CD14-positive monocyte (primary cell): Measurements from ENCODE around the gene PRDM11. TPM values are rescaled to one million over a fixed set of nuclear protein-coding genes. Genes with fewer than 3 reads are reported as not detected.

Experiments used
- DNase-seq, 3 donors: peaks; one replicate each; pipeline ENCODE4 v3.0.0-alpha.2; 2011 to 2022
- H2AFZ ChIP-seq: 2 replicates; pipeline ENCODE4 v1.6.0; 2012; ENCODE audit warnings: mild to moderate bottlenecking, low read depth, low read length, inconsistent platforms; ENCODE audit not compliant: insufficient read depth, poor library complexity, severe bottlenecking
- H3K27ac ChIP-seq, 2 donors: 1 replicate in 1 of 2; 2 replicates in 1 of 2; pipeline ENCODE4 v1.5.1; 2012 to 2013; ENCODE audit warnings: low read length in 2 of 2, control low read depth in 1 of 2, inconsistent platforms in 1 of 2, low read depth in 1 of 2, mild to moderate bottlenecking in 1 of 2
- H3K27me3 ChIP-seq, 2 donors: one replicate each; pipeline versions ENCODE4 v1.6.0 to v1.6.1; 2011 to 2013; ENCODE audit warnings: low read length in 2 of 2; ENCODE audit not compliant: control insufficient read depth in 2 of 2, insufficient read depth in 2 of 2
- H3K36me3 ChIP-seq, 2 donors: replicated peaks in 1 of 2; 1 replicate in 1 of 2; 2 replicates in 1 of 2; pipeline versions ENCODE4 v1.5.1 to v1.6.1; 2012 to 2013; ENCODE audit warnings: low read length in 2 of 2, control low read depth in 1 of 2, inconsistent platforms in 1 of 2, mild to moderate bottlenecking in 1 of 2; ENCODE audit not compliant: insufficient read depth in 2 of 2, control insufficient read depth in 1 of 2
- H3K4me1 ChIP-seq, 2 donors: 1 replicate in 1 of 2; 2 replicates in 1 of 2; pipeline versions ENCODE4 v1.5.1 to v1.6.1; 2012 to 2013; ENCODE audit warnings: low read length in 2 of 2, control low read depth in 1 of 2, inconsistent platforms in 1 of 2, mild to moderate bottlenecking in 1 of 2, moderate library complexity in 1 of 2; ENCODE audit not compliant: insufficient read depth in 2 of 2, control insufficient read depth in 1 of 2
- H3K4me2 ChIP-seq: replicated peaks from 2 replicates; pipeline ENCODE3; 2012; ENCODE audit warnings: low read length, moderate library complexity, mild to moderate bottlenecking; ENCODE audit not compliant: poor library complexity, severe bottlenecking; ENCODE audit errors: extremely low read depth
- H3K4me3 ChIP-seq, 3 experiments: fragments of 200-600 bp in 1 of 3; sonication (generic) in 1 of 3; replicated peaks in 1 of 3; 1 replicate in 2 of 3; 2 replicates in 1 of 3; pipeline ENCODE4 v1.5.1; 2011 to 2013; ENCODE audit warnings: low read length in 3 of 3, mild to moderate bottlenecking in 3 of 3, control low read depth in 2 of 3, low read depth in 2 of 3, inconsistent platforms in 1 of 3, moderate library complexity in 1 of 3
- H3K79me2 ChIP-seq: 2 replicates; pipeline ENCODE4 v1.6.0; 2012; ENCODE audit warnings: mild to moderate bottlenecking, control low read depth, inconsistent platforms, low read length, moderate library complexity; ENCODE audit not compliant: insufficient read depth
- H3K9ac ChIP-seq: 2 replicates; pipeline ENCODE4 v1.6.0; 2017; ENCODE audit warnings: low read length, mild to moderate bottlenecking; ENCODE audit not compliant: insufficient read depth, poor library complexity, severe bottlenecking
- H3K9me3 ChIP-seq, 2 donors: replicated peaks in 1 of 2; 1 replicate in 1 of 2; 2 replicates in 1 of 2; pipeline versions ENCODE4 v1.5.1 to v1.6.1; 2012 to 2013; ENCODE audit warnings: low read length in 2 of 2, control low read depth in 1 of 2; ENCODE audit not compliant: control insufficient read depth in 1 of 2, insufficient read depth in 1 of 2
- H4K20me1 ChIP-seq: 2 replicates; pipeline ENCODE4 v1.6.0; 2012; ENCODE audit warnings: mild to moderate bottlenecking, low read length, control low read depth, moderate library complexity; ENCODE audit not compliant: insufficient read depth
- H3K27ac Mint-ChIP-seq, 7 donors: one replicate each; pipeline ENCODE4 v1.8.0; 2020; ENCODE audit warnings: mild to moderate bottlenecking in 7 of 7, mixed read lengths in 7 of 7, moderate library complexity in 6 of 7, inconsistent platforms in 2 of 7
- H3K27me3 Mint-ChIP-seq, 3 donors: one replicate each; pipeline ENCODE4 v1.8.0; 2021 to 2022; ENCODE audit warnings: low read depth in 3 of 3, mild to moderate bottlenecking in 3 of 3, mixed read lengths in 3 of 3, moderate library complexity in 3 of 3, inconsistent platforms in 1 of 3
- H3K36me3 Mint-ChIP-seq, 2 donors: one replicate each; pipeline ENCODE4 v1.8.0; 2020; ENCODE audit warnings: mixed read lengths in 2 of 2, inconsistent platforms in 1 of 2, mild to moderate bottlenecking in 1 of 2
- H3K4me1 Mint-ChIP-seq: one replicate; pipeline ENCODE4 v1.8.0; 2020; ENCODE audit warnings: mild to moderate bottlenecking, mixed read lengths
- H3K4me3 Mint-ChIP-seq, 2 donors: one replicate each; pipeline ENCODE4 v1.8.0; 2020; ENCODE audit warnings: mild to moderate bottlenecking in 2 of 2, mixed read lengths in 2 of 2, moderate library complexity in 1 of 2
- H3K9me3 Mint-ChIP-seq, 7 donors: one replicate each; pipeline ENCODE4 v1.8.0; 2020 to 2022; ENCODE audit warnings: mixed read lengths in 7 of 7, mild to moderate bottlenecking in 6 of 7, moderate library complexity in 6 of 7, inconsistent platforms in 2 of 7
- WGBS: methylation state at CpG from one replicate; pipeline ENCODE4 v1.1.5; 2013; ENCODE audit warnings: missing lambda C conversion rate; ENCODE audit not compliant: insufficient coverage; 5-methylcytosine and 5-hydroxymethylcytosine counted together
- intact Hi-C, 2 donors: fragments of 100-400 bp; cut with micrococcal nuclease; formaldehyde crosslinking; loops; one replicate each; pipeline versions ENCODE4 v1.15.0 to v1.15.1; 2023
- polyA plus RNA-seq, 3 donors: library from polyadenylated mRNA; depleted of rRNA in 1 of 3; unstranded in 2 of 3; stranded (reverse) in 1 of 3; fragments of 300-500 nt in 2 of 3; fragments of >200 nt in 1 of 3; fragmentation: Illumina TruSeq in 2 of 3; gene quantifications; 1 replicate in 2 of 3; 2 replicates in 1 of 3; pipeline ENCODE4 v1.2.3, GENCODE V29; 2012 to 2021
- TF ChIP-seq, protein P1 (sequence below): fragments of 200-600 bp; IDR thresholded peaks from one replicate; pipeline ENCODE4 v1.8.0; 2022; ENCODE audit warnings: antibody characterized with exemption, mild to moderate bottlenecking

The PRDM11 gene
- polyA plus RNA-seq, 3 donors, result 0.48 to 1.8 TPM; not detected in 1

- no peaks in the 10 kb centered on the region for H3K9me3 ChIP-seq
- Mint-ChIP-seq H3K27ac (no peak overlapping the region), H3K4me1 (no peaks in the 10 kb centered on the region), H3K9me3 (peaks cover 0 to 9% (median 2%) of the 10 kb centered on the region in 7 donors), H3K36me3 (no peaks in the 10 kb centered on the region), H3K27me3 (peaks cover 6 to 23% (median 7%) of the 10 kb centered on the region in 3 donors), H3K4me3 (peak overlapping the region in 1 of 2 donors; percentile 27)
- H3K4me1 ChIP-seq, result no peaks in the 10 kb centered on the region
- DNase-seq, result no peak
- no peak overlapping the region for H3K4me2 ChIP-seq
- no CpG with 5 or more reads among the region's 4 CpGs for WGBS
- TF ChIP-seq, protein P1, sequence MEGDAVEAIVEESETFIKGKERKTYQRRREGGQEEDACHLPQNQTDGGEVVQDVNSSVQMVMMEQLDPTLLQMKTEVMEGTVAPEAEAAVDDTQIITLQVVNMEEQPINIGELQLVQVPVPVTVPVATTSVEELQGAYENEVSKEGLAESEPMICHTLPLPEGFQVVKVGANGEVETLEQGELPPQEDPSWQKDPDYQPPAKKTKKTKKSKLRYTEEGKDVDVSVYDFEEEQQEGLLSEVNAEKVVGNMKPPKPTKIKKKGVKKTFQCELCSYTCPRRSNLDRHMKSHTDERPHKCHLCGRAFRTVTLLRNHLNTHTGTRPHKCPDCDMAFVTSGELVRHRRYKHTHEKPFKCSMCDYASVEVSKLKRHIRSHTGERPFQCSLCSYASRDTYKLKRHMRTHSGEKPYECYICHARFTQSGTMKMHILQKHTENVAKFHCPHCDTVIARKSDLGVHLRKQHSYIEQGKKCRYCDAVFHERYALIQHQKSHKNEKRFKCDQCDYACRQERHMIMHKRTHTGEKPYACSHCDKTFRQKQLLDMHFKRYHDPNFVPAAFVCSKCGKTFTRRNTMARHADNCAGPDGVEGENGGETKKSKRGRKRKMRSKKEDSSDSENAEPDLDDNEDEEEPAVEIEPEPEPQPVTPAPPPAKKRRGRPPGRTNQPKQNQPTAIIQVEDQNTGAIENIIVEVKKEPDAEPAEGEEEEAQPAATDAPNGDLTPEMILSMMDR, result no peak
- H3K27ac ChIP-seq, result no peak overlapping the region
- no peak overlapping the region for H2AFZ ChIP-seq
- no peaks in the 10 kb centered on the region for H3K79me2 ChIP-seq
- no peaks in the 10 kb centered on the region for H4K20me1 ChIP-seq
- peaks cover 2 to 5% of the 10 kb centered on the region in 2 donors for H3K27me3 ChIP-seq
- no peak overlapping the region for H3K4me3 ChIP-seq
- intact Hi-C loops, result no loop called here
- no peaks in the 10 kb centered on the region for H3K36me3 ChIP-seq
- no peak overlapping the region for H3K9ac ChIP-seq
Measured at GRCh38 chr11:45275828-45276227, 129.4 kb downstream of the PRDM11 start.

DNA sequence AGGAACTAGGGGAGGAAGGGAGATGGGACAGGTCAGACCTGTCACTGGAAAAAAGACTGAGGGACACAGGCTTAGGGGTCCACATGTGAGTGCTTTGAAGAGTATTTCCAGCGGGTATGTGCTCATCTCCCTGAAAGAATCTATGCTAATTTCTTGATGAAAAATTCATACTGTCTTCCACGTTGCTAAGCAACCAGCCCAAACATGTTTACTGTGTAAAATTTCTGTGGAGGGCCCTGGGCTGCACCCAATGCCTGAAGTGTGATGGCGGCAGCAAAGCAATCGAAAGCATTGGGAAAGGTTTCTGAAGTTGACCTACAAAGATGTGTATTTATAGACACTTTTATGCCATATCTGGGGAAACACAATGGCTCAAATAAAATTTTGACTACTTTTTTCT lies 132.3 kb downstream of the PRDM11 start:
- intact Hi-C loops, result no loop called here
- TF ChIP-seq, protein P1, result no peak
- no peak for DNase-seq
- H2AFZ ChIP-seq, result no peak overlapping the region
- no peak overlapping the region for H3K27ac ChIP-seq
- Mint-ChIP-seq H3K9me3 (peaks cover 0 to 9% (median 2%) of the 10 kb centered on the region in 7 donors), H3K4me3 (no peak overlapping the region), H3K27ac (no peak overlapping the region), H3K36me3 (no peaks in the 10 kb centered on the region), H3K4me1 (no peaks in the 10 kb centered on the region), H3K27me3 (peaks cover 11 to 31% (median 13%) of the 10 kb centered on the region in 3 donors)
- no peak overlapping the region for H3K4me2 ChIP-seq
- H3K79me2 ChIP-seq, result no peaks in the 10 kb centered on the region
- peaks cover 10 to 15% of the 10 kb centered on the region in 2 donors for H3K27me3 ChIP-seq
- H3K36me3 ChIP-seq, result no peaks in the 10 kb centered on the region
- H3K4me1 ChIP-seq, result no peaks in the 10 kb centered on the region
- no peak overlapping the region for H3K4me3 ChIP-seq
- no peaks in the 10 kb centered on the region for H4K20me1 ChIP-seq
- H3K9ac ChIP-seq, result no peak overlapping the region
- WGBS, result no CpG with 5 or more reads among the region's 4 CpGs
- H3K9me3 ChIP-seq, result no peaks in the 10 kb centered on the region
